NCI-H526 (cell line): ENCODE results near the gene OBSL1.

Experiments
- DNase-seq, 2 experiments: peaks; one replicate each; lab custom pipeline; 2025; lab: John Stamatoyannopoulos, UW

Gene OBSL1

GRCh38 chr2:219549619-219550018 is 21.7 kb downstream of the OBSL1 start:
- DNase-seq, result no peak

DNA sequence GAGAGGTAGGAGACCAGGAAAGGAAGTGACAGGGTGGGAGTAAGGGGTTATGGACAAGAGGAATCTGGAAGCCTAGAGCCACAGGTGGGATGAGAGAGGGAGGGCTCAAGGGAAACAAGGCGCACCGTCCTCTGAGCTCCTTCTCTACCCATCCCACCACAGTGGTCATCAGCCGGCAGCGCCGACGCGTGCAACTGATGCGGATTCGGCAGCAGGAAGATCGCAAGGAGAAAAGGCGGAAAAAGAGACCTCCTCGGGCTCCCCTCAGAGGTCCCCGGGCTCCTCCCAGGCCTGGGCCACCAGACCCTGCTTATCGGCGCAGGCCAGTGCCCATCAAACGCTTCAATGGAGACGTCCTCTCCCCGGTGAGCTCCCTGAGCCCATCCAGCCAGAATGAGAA is 22.3 kb downstream of the OBSL1 start:
- DNase-seq, result no peak

DNA sequence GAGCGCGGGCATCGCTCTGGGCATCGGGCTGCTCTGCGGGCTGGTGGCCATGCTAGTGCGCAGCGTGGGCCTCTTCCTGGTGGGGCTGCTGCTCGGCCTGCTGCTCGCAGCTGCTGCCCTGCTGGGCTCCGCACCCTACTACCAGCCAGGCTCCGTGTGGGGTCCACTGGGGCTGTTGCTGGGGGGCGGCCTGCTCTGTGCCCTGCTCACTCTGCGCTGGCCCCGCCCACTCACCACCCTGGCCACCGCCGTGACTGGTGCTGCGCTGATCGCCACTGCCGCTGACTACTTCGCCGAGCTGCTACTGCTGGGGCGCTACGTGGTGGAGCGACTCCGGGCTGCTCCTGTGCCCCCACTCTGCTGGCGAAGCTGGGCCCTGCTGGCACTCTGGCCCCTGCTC is 23.7 kb downstream of the OBSL1 start:
- DNase-seq, result no peak

DNA sequence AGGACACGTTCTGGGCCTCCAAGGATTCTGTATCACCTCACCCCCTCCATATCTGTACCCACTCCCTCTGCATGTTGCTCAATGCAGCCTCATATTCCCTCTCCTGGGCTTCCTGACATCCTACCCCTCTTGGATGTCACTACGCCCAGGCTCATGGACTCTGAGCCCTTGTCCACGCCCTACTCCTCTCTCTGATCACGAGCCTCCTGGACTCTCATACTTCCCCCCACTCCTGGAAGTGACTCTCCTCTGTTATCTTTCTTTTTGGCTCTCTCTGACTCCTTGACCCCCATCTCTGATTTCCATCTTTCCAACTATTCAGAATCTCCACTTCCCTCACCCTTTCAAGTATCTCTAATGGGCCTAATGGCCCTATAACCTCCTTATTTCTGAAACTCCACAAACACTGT is 25.4 kb downstream of the OBSL1 start:
- DNase-seq, result no peak

DNA sequence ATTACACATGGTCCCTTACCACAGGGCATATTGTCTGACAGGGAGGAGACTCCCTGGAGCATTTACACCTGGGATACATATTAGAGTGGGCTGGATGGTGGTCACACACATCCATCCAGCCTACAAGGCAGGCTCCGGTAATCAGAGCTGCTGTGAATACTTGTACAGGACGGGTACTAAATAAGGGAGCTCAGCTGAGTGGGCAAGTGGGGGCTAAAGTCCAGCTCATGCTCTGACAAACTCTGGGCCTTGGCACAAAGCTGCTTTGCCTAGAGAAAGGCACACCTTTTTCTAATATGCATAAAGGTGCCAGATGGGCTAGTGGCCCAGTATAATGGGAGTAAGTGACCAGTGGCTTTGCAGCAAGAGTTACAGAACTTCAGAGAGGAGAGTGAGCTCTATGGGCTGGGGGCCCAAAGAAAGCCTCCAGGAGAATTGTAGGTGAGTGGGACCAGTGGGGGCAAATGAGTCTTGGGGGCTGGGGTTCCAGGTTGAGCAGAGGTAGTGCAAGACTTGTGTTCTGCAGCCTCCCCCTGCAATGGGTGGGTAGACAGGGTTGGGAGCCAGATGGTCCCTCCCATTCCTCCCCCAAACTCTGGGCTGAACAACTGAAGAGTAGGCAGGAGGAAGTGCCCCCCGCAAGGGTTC is 25.9 kb downstream of the OBSL1 start:
- DNase-seq, result peak in 1 of 2 experiments; percentile 33

GRCh38 chr2:219544567-219544966 is 26.8 kb downstream of the OBSL1 start:
- no peak for DNase-seq

- DNase-seq, result peak; percentile 97 to 99
Measured at GRCh38 chr2:219543596-219544358, 27.6 kb downstream of the OBSL1 start, which contains the start of the genes CHPF and TMEM198. Gene CHPF, minus strand, starts transcription at chr2:219543809. Its CDS starts 271 bp downstream, at chr2:219543538. Gene TMEM198, plus strand, starts transcription at chr2:219544028. Its CDS starts 700 bp downstream, at chr2:219544728.

DNA sequence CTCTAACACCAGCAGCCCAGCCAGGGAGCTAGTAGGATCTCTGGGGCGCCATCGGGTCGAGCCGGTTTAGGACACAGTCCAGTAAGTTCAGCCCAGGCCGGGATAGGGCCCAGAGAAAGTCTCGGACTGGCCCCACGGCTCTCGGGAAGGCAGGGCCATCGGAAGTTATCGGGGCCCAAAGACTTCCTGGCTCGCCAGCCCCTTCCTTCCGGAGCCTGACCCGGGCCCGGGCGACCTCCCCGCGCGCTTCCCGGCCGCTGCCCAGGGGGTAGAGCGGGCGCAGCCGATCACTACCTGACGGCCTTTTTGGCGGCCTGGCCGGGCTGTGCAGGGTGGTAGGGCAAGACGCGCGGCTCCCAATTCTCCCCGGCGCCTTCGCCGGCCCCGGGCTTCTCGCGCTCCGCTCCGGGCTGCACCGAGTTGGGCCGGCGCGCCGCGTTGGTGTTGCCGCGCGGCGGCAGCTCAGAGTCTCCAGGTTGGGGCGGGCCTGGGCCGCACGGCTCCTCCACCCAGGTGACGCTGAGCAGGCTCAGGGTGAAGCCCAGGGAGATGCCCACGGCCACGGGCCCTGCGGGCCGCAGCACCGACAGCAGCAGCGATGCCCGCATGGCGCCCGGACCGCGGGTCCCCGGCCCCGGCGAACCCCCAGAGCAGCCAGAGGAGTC is 28.3 kb downstream of the OBSL1 start:
- DNase-seq, result peak in 1 of 2 experiments; percentile 82

- DNase-seq, result peak; percentile 67 to 93
Measured at GRCh38 chr2:219541611-219542180, 29.6 kb downstream of the OBSL1 start.

GRCh38 chr2:219540784-219541504 is 30.4 kb downstream of the OBSL1 start:
- DNase-seq, result no peak

DNA sequence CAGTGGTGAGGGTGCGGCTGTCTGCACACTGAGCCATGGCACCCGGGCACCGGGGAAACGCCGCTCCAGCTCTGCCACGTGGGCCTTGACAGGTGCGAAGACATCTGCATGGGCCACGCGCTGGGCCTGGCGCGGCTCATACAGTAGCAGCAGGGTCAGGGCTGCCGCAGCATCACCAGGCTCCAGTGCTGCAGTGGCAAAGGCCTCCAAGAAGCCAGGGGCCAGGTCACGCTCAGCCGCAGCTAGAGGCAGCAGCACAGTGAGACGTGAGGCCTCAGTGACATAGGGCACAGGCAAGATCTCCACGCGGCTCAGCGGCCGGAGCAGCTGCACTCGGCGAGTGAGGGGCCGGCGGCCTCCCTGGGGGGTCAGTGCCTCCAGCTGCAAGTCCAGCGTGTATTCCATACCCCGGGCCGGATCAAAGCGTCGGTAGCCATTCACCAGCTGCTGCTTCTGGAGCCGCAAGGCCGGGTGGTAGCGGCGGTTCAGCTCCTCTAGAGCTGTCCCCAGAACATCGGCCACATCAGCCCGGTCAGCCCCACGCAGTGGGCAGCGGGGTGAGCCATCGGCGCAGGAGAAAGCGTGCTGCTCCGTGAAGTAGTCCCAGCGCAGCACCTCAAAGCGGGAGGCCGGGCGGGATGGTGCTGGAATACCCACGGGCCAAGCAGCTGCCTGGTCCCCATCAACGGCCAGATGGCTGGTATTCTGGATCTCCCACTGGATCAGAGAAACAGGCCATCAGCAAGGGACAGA is 31.2 kb downstream of the OBSL1 start:
- DNase-seq, result no peak

GRCh38 chr2:219538956-219539788 is 32.2 kb downstream of the OBSL1 start:
- no peak for DNase-seq

DNA sequence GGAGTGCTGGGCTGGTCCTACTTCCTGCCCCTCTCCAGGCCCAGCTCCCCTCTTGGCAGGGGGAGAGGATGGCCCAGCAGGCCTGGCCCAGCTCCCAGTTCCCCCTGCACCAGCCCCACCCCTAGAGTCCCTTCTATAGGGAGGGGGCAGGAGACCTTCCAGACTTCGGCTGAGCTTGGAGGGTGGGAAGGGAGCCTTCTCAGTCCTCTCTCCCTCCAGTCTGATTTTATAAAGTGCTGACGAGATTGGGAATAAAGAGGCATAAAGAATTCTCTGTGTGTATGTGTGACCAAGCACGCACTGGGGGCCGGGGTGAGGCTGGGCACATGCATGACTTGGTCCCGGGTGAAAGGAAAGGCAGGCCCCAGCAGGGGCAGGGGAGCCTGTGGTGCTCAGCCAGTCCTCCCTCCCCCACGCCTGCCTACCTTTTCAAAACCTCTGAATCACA is 32.8 kb downstream of the OBSL1 start:
- DNase-seq, result no peak

GRCh38 chr2:219537657-219538488 is 33.5 kb downstream of the OBSL1 start:
- peak in 1 of 2 experiments; percentile 51 for DNase-seq

DNA sequence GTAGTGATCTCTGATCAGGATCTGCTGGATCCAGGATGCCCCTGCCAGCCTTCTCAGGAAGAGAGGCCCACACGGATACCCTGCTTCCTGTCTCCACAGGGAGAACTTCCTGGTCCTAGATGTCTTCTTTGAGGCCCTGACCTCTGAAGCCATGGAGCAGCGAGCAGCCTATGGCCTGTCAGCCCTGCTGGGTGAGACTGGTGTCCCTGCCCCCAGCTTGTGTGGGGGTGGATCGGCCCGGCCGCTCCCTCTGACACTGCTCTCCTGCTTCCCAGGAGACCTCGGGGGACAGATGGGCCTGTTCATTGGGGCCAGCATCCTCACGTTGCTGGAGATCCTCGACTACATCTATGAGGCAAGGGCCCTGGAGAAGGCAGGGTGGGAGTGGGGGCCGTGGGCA is 34.4 kb downstream of the OBSL1 start:
- no peak for DNase-seq

GRCh38 chr2:219536425-219536824 is 34.9 kb downstream of the OBSL1 start:
- DNase-seq, result no peak

- DNase-seq, result no peak
Measured at GRCh38 chr2:219533930-219534661, 37.2 kb downstream of the OBSL1 start.

DNA sequence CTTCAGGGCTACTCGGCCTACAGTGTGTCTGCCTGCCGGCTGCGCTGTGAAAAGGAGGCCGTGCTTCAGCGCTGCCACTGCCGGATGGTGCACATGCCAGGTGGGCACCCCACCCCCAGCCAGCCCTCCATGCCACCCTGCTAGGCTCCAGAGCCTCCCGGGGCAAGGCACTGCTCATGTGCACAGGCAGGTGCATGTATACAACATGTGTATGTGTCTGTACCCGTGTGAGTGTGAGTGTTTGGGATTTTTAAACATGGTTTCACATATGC is 39.0 kb downstream of the OBSL1 start:
- no peak for DNase-seq
